Panc1 (cell line): ENCODE data around the gene NUP93. TPM values are rescaled to one million over a fixed set of nuclear protein-coding genes. Genes with fewer than 3 reads are reported as not detected.

Experiments
- ATAC-seq: fragments of 200-7000 bp; cut with Tn5 transposase; 2 replicates; pipeline ENCODE4 v1.9.1; 2020; ENCODE audit warnings: mild to moderate bottlenecking, moderate library complexity
- BruUV-seq: library from RNA; stranded (reverse); fragments of 400-500 nt; replicated peaks from 2 replicates; lab custom pipeline; 2021; lab: Mats Ljungman, UMichigan
- CTCF ChIA-PET: fragments of 300-600 bp; sonication (Branson Sonifier 250); formaldehyde crosslinking; loops from one replicate; lab custom pipeline; 2022; ENCODE audit warnings: antibody characterized with exemption; lab: Charles Lee
- POLR2A ChIA-PET: fragments of 300-600 bp; sonication (Branson Sonifier 250); formaldehyde crosslinking; loops from one replicate; lab custom pipeline; 2022; ENCODE audit warnings: antibody characterized with exemption; lab: Charles Lee
- DNase-seq: peaks from one replicate; pipeline ENCODE4 v3.0.0-alpha.2; 2010; ENCODE audit warnings: low read depth, low spot score
- H3K27ac ChIP-seq: 2 replicates; pipeline ENCODE4 v1.5.1; 2011; ENCODE audit warnings: mild to moderate bottlenecking, low read length, inconsistent platforms
- H3K27me3 ChIP-seq: fragments of 200-500 bp; sonication (Bioruptor generic); 2 replicates; pipeline ENCODE4 v1.6.0; 2014; ENCODE audit warnings: low read length, inconsistent platforms; ENCODE audit not compliant: control insufficient read depth, insufficient read depth
- H3K36me3 ChIP-seq: fragments of 200-500 bp; sonication (Bioruptor generic); 2 replicates; pipeline ENCODE4 v1.5.1; 2014; ENCODE audit warnings: inconsistent platforms, mild to moderate bottlenecking, low read length, moderate library complexity; ENCODE audit not compliant: control insufficient read depth, insufficient read depth
- H3K4me1 ChIP-seq: 2 replicates; pipeline ENCODE4 v1.5.1; 2011; ENCODE audit warnings: inconsistent platforms, mild to moderate bottlenecking, low read length, moderate library complexity; ENCODE audit not compliant: control insufficient read depth, insufficient read depth
- H3K4me3 ChIP-seq, 2 experiments: 2 replicates each; pipeline ENCODE4 v1.5.1; 2011 to 2012; ENCODE audit warnings: low read depth in 2 of 2, low read length in 2 of 2, mild to moderate bottlenecking in 2 of 2, inconsistent platforms in 1 of 2, moderate library complexity in 1 of 2
- H3K9me3 ChIP-seq: fragments of 200-500 bp; sonication (Bioruptor generic); 2 replicates; pipeline ENCODE4 v1.5.1; 2014; ENCODE audit warnings: low read depth, mild to moderate bottlenecking, inconsistent platforms, low read length, moderate library complexity; ENCODE audit not compliant: control insufficient read depth, insufficient read depth
- POLR2AphosphoS5 ChIP-seq: IDR thresholded peaks from 2 replicates; pipeline ENCODE4 v1.6.1; 2012; ENCODE audit warnings: mild to moderate bottlenecking, low read depth, low read length, moderate library complexity
- SIN3A ChIP-seq: IDR thresholded peaks from 2 replicates; pipeline ENCODE4 v1.6.1; 2012; ENCODE audit warnings: low read depth, mild to moderate bottlenecking, low read length, moderate library complexity, borderline replicate concordance; ENCODE audit not compliant: insufficient read depth
- TCF7L2 ChIP-seq: IDR thresholded peaks from 2 replicates; pipeline ENCODE4 v1.6.1; 2011; ENCODE audit warnings: mild to moderate bottlenecking, low read depth, low read length, inconsistent platforms
- in situ Hi-C: cut with HindIII; loops from 2 replicates; pipeline ENCODE4 v1.10.0; 2016; ENCODE audit warnings: low sequenced_read_pairs, low pct_unique_long_range_greater_than_20kb
- intact Hi-C: fragments of 100-400 bp; cut with micrococcal nuclease; formaldehyde crosslinking; loops from one replicate; pipeline ENCODE4 v1.10.0; 2022; ENCODE audit not compliant: unreplicated experiment
- total RNA-seq: library from RNA; stranded (reverse); gene quantifications from one replicate; pipeline ENCODE4 v1.2.1, GENCODE V29; 2021; ENCODE audit not compliant: unreplicated experiment
- TF ChIP-seq, protein P1 (sequence below): fragments of 450-650 bp; IDR thresholded peaks from 2 replicates; pipeline ENCODE4 v1.5.1; 2017; ENCODE audit warnings: mild to moderate bottlenecking
- TF ChIP-seq, protein P2 (sequence below), 2 experiments: IDR thresholded peaks; 2 replicates each; pipeline ENCODE4 v1.6.1; 2011 to 2012; ENCODE audit warnings: low read depth in 2 of 2, control low read depth in 1 of 2, low read length in 1 of 2, mild to moderate bottlenecking in 1 of 2, moderate library complexity in 1 of 2; ENCODE audit not compliant: insufficient read depth in 1 of 2

NUP93 gene
- total RNA-seq, 1 experiment from 2014 or later = 88.5 TPM

DNA sequence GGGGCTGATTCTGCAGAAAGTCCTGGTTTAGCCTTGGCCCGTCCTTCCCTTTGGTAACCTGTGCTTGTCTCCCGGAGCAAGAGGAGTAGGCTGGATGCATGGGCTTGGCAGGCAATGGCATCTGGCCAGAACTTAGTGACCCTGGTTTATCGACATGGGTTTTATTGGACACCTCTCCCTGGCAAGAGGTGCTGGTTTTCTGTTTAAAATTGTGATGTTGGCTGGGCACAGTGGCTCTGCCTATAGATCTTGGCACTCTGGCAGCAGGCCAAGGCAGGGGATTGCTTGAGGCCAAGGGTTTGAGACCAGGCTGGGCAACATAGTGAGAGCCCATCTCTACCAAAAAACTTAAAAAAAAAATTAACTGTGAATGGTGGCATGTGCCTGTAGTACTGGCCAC lies 166.3 kb downstream of the NUP93 start:
- no peaks in the 10 kb centered on the region for H3K27me3 ChIP-seq
- no peaks in the 10 kb centered on the region for H3K4me1 ChIP-seq
- ATAC-seq = no peak
- no peaks in the 10 kb centered on the region for H3K9me3 ChIP-seq
- H3K27ac ChIP-seq = no peak overlapping the region
- TF ChIP-seq, protein P1, sequence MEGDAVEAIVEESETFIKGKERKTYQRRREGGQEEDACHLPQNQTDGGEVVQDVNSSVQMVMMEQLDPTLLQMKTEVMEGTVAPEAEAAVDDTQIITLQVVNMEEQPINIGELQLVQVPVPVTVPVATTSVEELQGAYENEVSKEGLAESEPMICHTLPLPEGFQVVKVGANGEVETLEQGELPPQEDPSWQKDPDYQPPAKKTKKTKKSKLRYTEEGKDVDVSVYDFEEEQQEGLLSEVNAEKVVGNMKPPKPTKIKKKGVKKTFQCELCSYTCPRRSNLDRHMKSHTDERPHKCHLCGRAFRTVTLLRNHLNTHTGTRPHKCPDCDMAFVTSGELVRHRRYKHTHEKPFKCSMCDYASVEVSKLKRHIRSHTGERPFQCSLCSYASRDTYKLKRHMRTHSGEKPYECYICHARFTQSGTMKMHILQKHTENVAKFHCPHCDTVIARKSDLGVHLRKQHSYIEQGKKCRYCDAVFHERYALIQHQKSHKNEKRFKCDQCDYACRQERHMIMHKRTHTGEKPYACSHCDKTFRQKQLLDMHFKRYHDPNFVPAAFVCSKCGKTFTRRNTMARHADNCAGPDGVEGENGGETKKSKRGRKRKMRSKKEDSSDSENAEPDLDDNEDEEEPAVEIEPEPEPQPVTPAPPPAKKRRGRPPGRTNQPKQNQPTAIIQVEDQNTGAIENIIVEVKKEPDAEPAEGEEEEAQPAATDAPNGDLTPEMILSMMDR = no peak
- ChIA-PET POLR2A (interaction anchor here (0.7 kb wide), 1 partner anchor 74 kb away, joined by 3 read pairs; no protein-coding TSS in a partner anchor), CTCF (no interaction called here)
- in situ Hi-C loops (no loop called here), intact Hi-C loops (no loop called here)
- H3K36me3 ChIP-seq = no peaks in the 10 kb centered on the region
- no TSS peak for BruUV-seq
- DNase-seq = no peak
- H3K4me3 ChIP-seq = no peak overlapping the region

DNA sequence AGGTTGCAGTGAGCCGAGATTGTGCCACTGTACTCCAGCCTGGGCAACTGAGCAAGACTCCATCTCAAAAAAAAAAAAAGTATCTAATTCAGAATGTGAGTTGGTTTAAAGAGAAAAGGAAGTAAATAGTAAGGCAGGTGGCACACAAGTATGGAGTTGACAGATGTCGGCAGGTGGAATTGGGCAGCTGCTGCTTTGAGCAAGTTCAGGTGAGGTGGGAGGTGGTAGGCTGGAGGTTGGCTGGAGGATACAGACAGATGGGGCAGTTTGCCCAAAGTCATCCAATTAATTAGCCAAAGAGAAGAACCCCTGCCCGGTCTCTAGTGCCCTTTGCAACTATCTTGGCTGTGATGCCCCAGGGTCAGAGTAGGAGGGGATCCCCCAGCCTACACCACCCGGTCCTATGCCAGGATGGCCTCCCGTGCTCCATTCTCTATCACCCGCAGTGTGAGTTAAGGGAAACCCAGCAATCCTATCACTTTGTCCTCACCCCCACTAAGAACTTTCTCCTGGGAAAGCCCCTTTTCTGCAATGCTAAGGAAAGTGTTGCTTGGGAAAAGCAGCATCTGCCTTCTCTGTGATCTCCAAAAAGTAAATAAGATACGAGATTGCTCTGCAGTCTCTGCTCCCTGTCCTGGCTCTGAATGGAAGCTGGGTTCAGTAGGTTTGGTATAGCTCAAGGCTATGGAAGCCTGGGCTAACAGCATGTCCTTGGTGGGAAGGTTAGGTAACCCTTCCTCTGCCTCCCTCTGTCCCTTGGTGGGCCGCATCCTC lies 167.3 kb downstream of the NUP93 start:
- BruUV-seq = no TSS peak
- H3K4me3 ChIP-seq = no peak overlapping the region
- in situ Hi-C loops (no loop called here), intact Hi-C loops (no loop called here)
- TF ChIP-seq SIN3A (no peak), POLR2AphosphoS5 (no peak), TCF7L2 (no peak)
- TF ChIP-seq, protein P1 = no peak
- TF ChIP-seq, protein P2, sequence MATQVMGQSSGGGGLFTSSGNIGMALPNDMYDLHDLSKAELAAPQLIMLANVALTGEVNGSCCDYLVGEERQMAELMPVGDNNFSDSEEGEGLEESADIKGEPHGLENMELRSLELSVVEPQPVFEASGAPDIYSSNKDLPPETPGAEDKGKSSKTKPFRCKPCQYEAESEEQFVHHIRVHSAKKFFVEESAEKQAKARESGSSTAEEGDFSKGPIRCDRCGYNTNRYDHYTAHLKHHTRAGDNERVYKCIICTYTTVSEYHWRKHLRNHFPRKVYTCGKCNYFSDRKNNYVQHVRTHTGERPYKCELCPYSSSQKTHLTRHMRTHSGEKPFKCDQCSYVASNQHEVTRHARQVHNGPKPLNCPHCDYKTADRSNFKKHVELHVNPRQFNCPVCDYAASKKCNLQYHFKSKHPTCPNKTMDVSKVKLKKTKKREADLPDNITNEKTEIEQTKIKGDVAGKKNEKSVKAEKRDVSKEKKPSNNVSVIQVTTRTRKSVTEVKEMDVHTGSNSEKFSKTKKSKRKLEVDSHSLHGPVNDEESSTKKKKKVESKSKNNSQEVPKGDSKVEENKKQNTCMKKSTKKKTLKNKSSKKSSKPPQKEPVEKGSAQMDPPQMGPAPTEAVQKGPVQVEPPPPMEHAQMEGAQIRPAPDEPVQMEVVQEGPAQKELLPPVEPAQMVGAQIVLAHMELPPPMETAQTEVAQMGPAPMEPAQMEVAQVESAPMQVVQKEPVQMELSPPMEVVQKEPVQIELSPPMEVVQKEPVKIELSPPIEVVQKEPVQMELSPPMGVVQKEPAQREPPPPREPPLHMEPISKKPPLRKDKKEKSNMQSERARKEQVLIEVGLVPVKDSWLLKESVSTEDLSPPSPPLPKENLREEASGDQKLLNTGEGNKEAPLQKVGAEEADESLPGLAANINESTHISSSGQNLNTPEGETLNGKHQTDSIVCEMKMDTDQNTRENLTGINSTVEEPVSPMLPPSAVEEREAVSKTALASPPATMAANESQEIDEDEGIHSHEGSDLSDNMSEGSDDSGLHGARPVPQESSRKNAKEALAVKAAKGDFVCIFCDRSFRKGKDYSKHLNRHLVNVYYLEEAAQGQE (IDR thresholded peaks at IDR 0.05; ENCODE audit: insufficient read depth in 1 of 2, low read depth in 2 of 2, low read length in 1 of 2) = no peak
- H3K9me3 ChIP-seq = no peaks in the 10 kb centered on the region
- H3K4me1 ChIP-seq = no peaks in the 10 kb centered on the region
- no peak for ATAC-seq
- POLR2A ChIA-PET = interaction anchor here (0.7 kb wide), 1 partner anchor 73 kb away, joined by 3 read pairs; no protein-coding TSS in a partner anchor
- H3K27ac ChIP-seq = no peak overlapping the region
- H3K36me3 ChIP-seq = no peaks in the 10 kb centered on the region
- DNase-seq = no peak
- CTCF ChIA-PET = no interaction called here
- H3K27me3 ChIP-seq = no peaks in the 10 kb centered on the region
